ENCODE results near the gene DPM1.

DNA sequence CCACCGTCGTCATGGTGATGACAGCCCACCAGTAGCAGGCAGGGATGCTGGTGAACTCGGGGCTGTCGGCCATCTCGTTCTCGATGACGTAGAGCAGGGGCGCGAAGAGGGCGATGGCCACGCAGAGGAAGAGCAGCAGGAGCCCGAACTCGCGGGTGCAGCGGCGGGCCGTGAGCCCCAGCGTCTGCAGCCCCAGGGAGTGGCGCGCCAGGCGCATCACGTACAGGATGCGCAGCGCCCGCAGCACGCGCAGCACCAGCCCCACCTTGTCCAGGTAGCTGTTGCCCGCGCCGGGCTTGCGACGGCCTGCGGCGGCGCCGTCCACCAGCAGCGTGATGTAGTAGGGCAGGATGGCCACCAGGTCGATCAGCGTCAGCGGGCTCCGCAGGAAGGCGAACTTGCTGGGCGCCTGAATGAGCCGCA lies 46.0 kb upstream of the DPM1 start:
- TF ChIP-seq CTCF (IDR thresholded peaks at IDR 0.05) (no peak), ZFX (IDR thresholded peaks at IDR 0.05; ENCODE audit: borderline replicate concordance) (no peak)
